Stimulated activated CD4-positive, alpha-beta T cell treated with anti-CD3 and anti-CD28 coated beads, TNF-alpha, amount 100 ng/mL, for 1 hour (primary cell): ENCODE data around the gene ABCB11.

Experiments used
- DNase-seq, 3 donors: peaks; one replicate each; pipeline ENCODE4 v3.0.0-alpha.2; 2020; ENCODE audit warnings: low read depth in 3 of 3, low spot score in 1 of 3

The ABCB11 gene

DNA sequence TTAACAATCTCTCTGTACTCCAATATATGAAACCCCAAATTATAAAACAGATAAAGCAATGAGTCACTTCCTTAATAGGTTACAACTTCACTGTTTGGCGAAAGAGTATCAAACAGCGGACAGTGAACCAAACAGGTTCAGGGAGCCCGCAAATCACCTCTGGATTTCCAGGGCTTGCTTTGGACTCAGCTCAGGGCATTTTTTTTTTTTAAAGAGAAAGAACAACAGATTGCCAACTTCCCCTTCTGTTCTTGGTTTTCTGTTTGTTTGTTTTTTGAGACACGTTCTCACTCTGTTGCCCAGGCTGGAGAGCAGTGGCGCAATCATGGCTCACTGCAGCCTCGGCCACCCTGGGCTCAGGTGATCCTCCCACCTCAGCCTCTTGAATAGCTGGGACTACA, 52.7 kb downstream of the ABCB11 start:
- DNase-seq = no peak

- DNase-seq = no peak
These were observed 53.5 kb downstream of the ABCB11 start for GRCh38 chr2:168977608-168978007.

- no peak for DNase-seq
These were observed 55.0 kb downstream of the ABCB11 start for GRCh38 chr2:168976034-168976654.

DNA sequence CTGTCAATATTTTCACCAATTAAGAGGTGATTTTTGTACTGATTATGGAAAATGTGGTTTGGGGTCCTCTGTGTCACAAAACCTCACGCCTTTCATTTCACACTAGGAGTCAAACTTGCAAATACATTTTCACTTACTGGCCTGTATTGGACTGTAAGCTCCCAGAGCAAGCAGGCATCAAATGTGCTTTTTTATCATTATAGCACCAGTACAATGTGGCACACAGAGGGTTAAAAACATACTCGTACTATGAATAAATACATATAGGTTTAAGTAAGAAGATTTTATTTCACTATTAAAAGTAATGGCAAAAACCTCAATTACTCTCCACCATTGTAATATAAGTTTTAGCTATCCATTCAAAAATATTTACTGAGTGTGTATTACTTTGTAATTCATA, 56.7 kb downstream of the ABCB11 start:
- DNase-seq = no peak

DNA sequence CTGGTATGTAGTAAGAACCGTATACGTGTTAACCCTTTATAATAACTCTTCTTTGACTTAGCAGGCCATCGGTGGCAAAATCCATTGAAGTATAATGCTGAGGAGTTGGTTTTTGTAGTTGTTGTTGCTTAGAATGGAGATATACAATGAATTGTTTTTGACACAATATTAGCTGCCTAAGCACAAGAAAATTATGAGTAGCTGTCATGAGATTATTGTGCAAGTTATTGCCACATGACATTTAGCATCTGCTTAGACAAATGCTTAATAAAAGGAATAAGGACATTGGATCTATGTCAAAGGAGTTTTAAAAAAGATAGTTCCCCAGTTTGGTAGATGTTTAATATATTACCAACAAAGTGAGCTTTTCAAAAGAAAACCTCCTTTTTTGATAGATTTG, 59.9 kb downstream of the ABCB11 start:
- no peak for DNase-seq

DNA sequence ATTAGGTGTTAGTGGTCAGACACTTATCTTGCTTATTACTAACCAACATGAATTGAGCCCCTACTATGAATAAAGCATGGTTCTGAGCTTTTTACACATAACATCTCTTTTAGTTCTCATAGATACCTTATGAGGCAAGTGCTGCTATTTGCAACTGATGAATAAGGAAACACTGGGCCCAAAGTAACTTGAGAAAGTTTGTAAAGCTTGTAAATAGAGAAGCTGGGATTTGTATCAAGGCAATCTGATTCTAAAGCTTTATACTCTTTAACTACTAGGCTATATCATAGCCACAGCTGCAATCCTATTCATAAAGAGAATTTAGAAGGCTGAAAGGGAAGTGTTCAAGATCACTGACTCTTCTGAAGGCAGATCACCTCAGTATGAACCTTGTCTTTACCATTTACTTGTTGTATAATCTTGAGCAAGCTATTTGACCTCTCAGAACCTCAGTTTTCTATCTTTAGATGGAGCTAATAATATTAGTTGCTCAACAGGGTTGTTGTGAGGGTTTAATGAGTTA, 60.4 kb downstream of the ABCB11 start:
- no peak for DNase-seq

DNA sequence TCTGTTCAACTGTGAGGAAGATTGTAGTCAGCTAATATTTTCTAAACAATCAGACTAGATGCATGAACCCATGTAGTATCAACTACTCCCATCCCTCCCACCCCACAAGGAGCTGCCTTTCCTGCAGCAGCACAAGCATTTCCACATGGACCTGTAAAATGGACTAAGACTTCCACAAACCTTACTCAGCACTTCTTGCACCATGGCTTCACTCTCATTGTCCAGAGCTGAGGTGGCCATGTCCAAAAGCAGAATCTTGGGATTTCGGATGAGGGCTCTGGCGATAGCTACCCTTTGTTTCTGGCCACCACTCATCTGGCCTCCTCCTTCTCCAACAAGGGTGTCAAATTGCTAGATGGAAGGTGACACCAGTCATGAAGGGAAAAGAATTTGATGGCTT, 61.3 kb downstream of the ABCB11 start:
- no peak for DNase-seq

- DNase-seq = no peak
These were observed 62.8 kb downstream of the ABCB11 start for GRCh38 chr2:168968342-168968741.

- DNase-seq = no peak
These were observed 66.8 kb downstream of the ABCB11 start for GRCh38 chr2:168964251-168964807.

GRCh38 chr2:168962636-168963035, 68.5 kb downstream of the ABCB11 start:
- DNase-seq = no peak

DNA sequence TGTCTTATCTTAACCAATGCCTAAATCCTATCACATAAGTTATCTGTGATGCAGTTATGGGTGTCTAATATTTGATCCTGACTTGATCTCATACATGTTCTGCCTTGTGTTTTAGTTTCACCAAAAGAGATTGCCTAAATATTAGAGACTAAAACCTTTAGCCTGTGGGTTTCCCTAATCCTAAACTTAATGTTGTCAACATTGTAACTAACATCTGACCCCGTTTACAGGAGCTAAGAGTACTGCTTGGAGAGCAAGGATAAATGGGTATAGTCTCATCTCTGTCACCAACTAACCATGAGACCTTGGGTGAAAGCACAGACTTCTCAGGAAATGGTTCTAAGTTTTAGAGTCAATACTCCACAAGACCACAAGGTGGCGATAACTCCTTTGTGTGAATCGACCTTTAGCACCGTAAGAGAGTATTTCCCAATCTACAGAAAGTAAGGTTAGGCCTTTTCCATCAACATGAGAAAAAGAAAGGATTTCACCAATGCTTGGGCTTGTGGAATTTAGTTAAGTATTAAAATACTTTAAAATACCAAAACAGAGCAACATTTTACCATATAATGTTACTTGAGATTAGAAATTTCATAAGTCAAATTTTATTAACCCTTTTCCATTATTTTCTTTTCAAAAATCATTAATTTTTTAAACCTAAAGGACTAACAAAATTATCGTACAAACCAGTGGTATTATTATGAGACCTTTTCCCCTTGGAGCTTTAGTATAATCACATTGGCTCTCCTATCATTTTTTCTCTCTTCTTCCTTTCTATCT, 69.5 kb downstream of the ABCB11 start:
- peak in 1 of 3 donors; percentile 5 for DNase-seq

GRCh38 chr2:168956392-168956791, 74.7 kb downstream of the ABCB11 start:
- DNase-seq = no peak

GRCh38 chr2:168955321-168955720, 75.8 kb downstream of the ABCB11 start:
- no peak for DNase-seq

DNA sequence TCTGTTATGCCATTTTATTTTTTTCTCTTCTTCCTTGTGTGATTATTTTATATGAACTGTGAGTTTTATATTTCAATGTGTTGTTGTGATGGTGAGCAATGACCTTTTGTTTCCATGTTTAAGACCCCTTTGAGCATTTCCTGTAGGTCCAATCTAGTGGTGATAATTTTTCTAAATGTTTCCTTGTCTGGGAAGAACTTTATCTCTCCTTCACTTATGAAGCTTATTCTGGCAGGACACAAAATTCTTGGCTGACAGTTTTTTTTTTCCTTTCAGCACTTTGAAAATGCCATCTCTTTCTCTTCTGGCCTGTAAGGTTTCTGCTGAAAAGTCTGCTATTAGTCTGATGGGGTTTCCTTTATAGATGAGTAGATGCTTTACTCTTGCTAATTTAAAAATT, 76.9 kb downstream of the ABCB11 start:
- DNase-seq = no peak

- no peak for DNase-seq
These were observed 78.7 kb downstream of the ABCB11 start for GRCh38 chr2:168952424-168952823.

GRCh38 chr2:168951871-168952270, 79.3 kb downstream of the ABCB11 start:
- DNase-seq = no peak

- no peak for DNase-seq
These were observed 81.8 kb downstream of the ABCB11 start for GRCh38 chr2:168949324-168949723.

DNA sequence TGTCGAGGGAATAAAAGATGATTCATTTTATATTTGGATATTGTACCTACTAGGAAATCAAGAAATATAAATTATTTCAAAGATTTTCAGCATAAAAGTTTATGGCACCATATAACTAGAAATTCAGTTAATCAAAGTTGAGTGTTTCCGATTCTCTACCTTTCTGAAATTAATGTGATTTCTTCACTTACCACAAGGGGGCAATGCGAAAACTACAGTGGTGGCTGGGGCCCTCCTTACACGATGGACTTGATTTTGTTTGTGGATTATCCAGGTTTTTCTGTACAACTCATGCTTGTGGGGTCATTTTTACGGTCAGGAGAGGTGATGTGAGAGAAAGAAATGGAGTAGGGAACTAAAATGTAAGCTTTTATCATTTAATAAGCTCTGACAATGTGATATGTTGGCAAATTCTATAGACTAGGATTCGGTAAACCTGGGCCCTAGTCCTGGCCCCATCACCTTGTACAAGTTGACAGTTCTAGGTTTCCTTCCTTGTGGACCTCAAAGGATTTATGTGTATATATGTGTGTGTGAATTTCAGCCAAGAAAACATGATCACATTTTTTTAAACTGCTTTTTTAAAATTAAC, 82.4 kb downstream of the ABCB11 start:
- DNase-seq = no peak

DNA sequence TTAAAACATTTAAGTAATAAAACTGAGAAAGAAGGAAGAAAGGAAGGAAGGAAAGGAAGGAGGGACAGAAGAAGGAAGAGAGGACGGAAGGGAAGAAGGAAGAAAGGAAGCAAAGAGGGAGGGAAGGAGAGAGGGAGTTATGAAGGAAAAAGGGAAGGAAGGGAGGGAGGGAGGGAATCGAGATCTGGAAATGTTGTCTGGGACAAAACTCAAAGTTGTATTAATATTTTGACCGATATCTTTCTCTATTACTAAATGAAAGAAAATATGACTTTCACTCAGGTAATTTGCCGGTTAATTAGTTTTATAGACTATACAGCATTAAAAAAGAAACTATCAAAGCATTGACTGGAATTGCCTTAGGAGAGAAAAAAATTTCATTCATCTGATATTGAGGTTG, 85.6 kb downstream of the ABCB11 start:
- DNase-seq = no peak

DNA sequence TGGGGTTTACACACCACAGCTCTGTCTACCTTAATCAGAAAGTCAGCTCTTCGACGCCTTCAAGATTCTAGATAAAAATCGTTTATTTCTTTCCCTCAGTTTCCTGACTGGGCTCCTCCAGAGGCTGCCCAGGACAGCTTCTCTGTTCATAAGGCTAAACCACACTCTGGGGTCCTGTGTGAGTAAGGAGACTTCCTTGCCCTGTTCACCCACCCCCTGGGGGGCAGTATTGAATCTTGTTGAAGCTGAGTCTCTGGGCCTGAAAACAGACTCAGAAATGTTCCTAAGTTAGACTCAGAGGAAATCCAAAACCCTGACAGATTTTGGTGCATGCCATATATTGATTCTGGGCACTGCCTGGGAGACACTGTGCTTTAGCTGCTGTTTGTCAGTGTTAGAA, 87.1 kb downstream of the ABCB11 start:
- no peak for DNase-seq

DNA sequence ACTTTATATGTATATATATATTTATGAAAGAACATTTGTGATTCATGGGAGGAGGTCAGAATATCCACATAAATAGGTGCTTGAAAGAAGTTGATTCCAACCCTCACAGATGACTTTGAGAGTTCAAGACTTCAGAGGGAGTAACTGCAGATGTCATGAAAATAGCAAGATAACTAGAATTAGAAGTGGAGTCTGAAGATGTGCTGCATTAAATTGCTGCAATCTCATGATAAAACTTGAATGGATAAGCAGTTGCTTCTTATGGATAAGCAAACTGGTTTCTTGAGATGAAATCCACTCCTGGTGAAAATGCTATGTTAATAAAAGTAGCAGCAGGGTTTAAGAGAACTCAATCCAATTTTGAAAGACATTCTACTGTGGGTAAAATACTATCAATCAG, 89.8 kb downstream of the ABCB11 start:
- DNase-seq = no peak

GRCh38 chr2:168939918-168940317, 91.2 kb downstream of the ABCB11 start:
- no peak for DNase-seq
